Fibroblast of peridontal ligament (primary cell): Measurements from ENCODE around the gene PROX1.

Experiments
- DNase-seq: peaks from one replicate; pipeline ENCODE4 v3.0.0-alpha.2; 2010; ENCODE audit errors: extremely low read depth

PROX1 gene

DNA sequence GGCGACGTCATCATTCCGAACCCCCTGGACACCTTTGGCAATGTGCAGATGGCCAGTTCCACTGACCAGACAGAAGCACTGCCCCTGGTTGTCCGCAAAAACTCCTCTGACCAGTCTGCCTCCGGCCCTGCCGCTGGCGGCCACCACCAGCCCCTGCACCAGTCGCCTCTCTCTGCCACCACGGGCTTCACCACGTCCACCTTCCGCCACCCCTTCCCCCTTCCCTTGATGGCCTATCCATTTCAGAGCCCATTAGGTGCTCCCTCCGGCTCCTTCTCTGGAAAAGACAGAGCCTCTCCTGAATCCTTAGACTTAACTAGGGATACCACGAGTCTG is 10.0 kb downstream of the PROX1 start:
- DNase-seq = no peak

DNA sequence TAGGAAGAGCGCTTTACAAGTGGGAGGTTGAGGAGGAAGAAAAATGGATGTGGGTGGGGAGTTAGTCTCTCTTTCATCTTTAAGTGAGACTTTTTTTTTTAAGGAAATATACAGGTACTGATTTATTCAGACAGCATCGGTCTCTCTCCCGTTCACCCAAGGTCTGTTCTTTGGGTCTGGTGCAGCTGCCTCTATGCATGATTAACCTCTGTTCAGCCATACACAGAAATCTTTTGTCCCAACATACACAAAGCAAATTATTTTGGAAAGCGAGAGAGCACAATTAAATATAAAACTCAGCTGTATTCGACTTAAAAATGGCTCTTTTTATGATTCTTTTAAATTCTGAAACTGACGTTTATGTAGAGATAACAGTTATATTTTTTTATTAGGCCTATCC is 11.0 kb downstream of the PROX1 start:
- no peak for DNase-seq

DNA sequence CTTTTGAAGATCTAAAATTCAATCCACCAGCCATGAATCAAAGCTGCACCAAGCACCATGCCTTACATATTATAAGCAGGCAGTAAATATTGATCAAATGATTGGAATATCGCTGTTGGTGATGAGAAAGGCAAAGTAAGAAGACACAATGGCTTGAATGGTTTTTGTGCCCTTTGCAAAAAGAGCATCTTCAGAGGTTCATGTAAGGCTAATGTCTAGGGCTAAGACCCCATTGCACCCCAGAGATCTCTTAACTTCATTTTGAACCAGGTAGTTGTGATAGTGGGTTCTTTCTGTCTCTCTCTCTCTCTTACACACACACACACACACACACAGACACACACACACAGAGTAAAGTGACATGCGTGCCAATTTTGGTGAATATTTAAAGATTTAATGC is 12.0 kb downstream of the PROX1 start:
- no peak for DNase-seq

DNA sequence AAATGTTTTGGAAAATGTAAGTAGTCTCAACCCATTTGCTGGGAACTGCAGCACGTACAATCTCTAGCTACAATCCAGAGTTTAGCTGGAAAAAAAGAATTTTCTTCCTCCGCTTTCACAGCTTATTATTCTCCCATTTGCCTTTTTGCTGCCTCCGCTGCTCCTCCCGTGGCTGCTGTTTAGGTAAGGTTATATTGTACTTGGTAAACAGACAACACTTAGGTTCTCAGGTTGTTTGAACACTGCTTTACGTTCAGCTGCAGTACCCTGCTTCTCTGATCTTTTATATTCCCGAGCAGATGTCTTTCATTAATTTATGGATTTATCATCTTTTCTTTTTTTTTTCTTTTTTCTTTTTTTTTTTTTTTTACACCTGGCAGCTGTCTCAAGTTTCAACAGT is 14.3 kb downstream of the PROX1 start:
- DNase-seq = no peak

DNA sequence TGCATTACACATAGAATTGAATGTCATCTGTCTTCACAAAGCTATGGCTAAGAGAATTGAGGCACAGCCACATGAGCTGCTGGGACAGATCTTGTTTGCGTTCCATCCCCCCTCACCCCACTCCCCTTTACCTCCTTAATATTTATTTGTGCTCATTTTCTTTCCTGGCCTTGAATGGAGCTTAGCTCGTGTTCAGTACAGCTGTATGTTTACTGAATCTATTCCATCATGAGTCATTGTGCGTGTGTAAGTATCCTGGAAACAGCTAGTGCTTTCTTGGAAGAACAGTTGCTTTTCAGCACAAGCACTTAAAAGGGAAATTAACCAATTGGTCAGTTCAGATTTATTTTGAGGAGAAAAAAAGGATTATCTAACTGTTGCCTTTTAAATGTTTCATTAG is 14.7 kb downstream of the PROX1 start:
- peak; percentile 2 for DNase-seq

DNA sequence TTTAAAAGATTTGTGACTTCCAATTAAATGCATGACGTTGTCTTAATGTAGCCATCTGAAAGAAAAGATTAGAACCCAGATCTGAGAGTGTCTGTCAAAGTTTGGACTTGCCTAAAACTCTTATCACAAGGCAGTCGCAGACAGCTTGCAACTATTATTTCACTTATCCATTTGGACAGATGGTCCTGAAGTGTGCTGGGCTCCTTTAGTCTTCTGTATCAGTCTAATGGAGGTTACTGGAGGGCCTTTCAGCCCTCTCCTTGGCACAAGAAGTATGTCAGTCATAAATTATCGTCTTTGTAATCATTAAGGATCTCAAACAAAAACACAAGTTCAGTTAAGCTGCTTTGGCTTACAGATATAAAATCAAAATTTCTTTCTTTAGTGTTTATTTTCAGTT is 15.5 kb downstream of the PROX1 start:
- DNase-seq = no peak

DNA sequence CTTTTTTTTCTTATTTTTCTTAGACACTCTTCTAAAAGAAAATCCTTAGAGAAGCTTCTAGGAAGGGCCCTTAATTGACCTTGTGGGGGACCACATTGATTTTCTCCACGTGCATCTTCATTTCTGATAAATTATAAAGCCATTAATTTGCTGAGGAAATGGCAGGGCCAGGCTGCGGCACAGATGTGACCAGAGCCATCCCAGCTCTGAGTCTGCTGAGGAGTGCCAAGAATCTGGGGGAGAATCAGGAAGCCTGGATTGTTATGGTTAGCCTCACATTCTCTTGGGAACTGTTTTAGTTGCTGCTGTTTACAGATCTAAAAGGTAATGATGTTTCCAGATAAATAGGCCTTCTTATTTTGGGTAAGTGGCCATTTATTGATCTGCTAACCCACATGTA is 16.2 kb downstream of the PROX1 start:
- DNase-seq = no peak

DNA sequence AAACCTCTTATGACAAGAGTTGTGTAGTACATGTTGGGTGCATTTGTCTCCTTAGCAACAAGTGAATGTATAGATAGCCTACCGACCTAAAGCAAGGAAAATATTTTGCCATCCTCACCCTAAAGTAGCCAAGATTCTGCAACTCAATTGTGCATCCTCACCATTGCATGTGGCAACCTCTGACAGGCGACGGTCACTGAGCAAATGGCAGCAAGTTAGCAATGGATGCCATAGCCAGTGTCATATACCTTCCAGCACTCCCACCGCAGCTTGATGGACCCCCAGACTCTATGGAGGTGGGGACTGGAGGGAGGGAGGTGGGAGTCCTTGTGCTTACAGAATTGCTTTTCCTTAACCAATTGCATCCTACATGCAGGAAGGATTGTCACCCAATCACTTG is 17.0 kb downstream of the PROX1 start:
- DNase-seq = no peak

DNA sequence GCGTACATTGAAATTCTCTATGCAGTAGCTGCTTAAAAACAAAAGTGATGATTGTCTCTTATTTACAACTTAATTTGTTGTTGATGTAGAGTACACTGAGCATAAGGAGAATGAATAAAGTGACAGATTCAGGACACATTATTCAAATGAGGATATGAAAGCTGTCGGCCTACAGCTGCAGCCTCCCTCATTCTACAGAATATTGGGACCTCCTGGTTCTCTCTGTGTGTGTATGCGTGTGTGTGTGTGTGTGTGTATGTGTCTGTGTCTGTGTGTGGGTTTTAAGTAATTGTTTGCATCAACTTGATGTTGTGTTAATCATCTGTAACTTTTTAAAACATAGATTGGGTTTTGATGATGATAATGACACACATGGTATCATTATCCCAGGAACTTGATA is 17.9 kb downstream of the PROX1 start:
- no peak for DNase-seq

DNA sequence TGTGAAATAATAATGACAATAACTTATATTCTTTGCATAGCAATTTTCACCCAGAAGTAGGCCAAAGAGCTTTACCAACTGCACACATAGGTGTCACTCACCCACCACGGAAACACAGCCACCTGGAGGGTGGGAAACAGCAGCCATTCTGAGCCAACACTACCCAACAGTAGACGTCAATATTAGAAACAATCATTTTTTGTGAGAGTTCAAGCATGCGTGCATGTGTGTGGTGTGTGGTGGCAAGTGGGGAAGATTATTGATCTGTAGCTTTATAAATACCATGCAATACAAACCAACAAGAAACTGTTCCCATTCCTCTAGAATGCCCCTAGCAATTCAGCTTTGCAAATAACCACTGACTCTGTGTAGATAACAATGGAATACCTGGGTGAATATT is 19.1 kb downstream of the PROX1 start:
- DNase-seq = no peak

DNA sequence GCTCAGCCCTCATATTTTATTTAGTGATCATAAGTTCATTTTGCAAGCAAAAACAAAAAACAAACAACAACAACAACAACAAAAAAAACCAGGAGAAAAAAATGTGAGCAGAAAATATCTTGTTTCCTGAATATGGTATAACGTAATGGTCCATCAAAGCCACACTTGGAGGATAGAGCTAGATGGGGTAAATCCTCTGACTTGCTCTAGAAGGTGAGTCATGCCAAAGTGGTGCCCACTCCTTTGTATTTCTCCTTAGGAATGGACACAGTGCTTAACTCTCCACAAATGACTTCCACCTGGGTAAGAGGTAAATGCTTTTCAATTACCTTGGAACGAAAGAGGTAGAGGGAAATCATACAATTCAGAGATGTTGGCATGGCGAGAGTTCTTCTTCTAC is 20.6 kb downstream of the PROX1 start:
- no peak for DNase-seq

DNA sequence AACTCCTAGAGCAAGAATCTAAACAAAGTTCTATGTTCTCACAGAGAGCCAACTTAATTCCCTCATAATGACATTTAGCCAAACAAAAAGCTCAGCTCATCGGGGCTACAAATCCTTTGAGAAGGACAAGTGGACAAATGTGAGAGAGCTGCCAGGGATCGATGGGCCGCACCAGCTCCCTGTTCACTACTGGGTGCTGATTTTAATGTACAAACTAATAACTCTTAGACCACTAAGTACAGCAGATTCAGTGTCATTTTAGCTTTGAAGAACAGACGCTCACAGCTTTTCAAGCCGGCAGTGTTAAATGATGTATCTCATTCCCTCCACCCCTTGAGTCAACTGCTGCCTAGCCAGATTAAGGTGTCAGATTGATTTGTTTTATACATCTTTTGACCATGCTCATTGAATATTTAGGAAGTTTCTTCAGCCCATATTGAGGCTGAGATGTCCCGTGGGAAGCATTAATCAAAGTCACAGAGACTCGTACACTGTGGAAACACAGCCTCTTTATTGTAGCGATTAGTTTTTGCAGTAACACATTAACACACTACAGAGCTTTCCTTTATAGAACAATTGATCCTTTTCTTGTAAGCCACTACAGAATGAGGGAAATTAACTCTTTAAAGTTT is 21.1 kb downstream of the PROX1 start:
- DNase-seq = no peak

DNA sequence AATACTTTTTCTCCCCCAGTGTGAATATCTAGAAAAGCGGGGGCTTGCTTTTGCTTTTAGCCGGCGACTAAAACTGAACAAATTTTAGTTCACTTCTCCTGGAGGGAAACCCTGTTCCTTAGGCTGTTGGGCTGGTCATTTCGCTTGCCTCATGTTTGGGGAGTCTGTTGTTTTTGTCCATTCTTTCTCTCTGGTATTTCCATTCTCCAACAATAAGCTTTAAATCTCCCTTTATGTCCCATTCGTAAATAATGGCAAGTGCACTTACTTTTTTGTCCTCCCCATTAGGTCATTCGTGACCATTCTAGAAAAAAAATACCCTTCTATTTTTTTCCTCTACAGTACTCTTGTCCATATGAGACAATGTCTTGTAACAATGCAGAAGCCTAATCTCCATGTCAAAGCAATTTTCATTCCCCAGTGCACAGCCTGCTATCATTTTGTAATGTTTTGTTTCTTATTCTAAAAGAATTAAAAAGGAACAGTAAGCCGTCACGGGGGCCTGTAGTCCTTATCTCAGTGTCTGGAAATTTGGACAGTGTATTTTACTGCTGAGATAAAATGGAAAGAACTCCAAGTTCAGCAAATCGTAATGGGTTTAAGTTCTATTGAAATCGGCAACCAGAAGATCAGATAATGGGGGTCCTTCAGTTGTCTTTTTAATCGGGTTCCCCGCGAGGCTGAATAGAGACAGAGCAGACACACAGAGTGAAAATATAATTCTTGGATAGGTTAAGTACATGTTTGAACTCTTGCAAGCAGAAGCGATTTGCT is 21.8 kb downstream of the PROX1 start:
- no peak for DNase-seq

DNA sequence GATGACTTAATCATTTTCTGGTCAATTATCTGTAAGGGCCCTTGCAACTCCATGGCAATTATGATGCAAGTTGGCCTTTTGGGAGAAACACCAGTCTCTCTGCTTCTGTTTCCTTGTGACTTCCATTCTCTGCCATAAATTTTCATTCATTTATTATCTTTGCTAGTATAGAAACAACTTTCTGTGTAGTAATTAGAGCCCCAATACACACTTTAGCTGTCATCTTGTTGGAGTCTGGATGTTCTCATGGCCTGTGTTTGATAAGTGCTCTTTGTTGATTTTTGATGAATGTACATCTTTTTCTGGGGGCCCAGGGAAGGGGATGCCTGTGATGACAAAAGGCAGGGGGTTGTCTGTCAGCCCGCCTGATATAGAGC is 22.4 kb downstream of the PROX1 start:
- no peak for DNase-seq

DNA sequence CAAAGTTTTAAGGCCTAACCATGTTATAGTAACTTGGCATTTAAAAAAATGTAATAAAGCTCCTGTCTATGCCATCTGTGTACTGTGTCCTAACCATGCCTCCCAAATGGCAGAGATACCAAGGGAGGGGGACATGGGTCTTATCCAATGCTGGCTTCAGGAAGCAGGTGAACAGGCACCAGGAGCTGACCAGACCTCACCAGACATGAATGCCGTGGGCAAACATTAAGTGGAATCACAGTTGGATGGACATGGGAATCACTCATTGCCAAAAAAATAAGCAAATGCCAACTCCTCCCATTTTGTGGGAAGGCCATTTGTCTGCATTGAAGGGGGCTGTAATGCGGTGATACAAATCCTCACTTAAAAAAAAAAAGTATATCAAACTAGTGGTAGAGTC is 22.9 kb downstream of the PROX1 start:
- DNase-seq = no peak

DNA sequence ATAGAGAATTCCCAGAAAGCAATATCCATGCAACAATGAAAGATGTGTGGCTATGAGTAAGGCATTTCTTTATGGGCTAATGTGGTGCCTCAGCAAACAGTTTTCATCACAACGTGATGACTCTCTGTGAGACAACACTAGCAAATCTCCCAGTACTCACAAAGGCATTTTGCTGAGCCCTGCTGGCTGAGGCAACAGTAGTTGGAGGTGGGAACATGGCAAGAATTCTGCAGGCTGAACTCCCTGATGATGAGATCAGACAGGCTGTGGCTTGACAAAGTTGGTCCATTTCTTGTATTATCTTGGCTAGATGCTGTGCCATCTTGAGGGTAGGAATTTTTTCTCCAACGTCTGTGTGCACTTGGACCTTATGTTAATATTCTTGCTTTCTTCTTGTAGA is 24.6 kb downstream of the PROX1 start:
- DNase-seq = no peak

DNA sequence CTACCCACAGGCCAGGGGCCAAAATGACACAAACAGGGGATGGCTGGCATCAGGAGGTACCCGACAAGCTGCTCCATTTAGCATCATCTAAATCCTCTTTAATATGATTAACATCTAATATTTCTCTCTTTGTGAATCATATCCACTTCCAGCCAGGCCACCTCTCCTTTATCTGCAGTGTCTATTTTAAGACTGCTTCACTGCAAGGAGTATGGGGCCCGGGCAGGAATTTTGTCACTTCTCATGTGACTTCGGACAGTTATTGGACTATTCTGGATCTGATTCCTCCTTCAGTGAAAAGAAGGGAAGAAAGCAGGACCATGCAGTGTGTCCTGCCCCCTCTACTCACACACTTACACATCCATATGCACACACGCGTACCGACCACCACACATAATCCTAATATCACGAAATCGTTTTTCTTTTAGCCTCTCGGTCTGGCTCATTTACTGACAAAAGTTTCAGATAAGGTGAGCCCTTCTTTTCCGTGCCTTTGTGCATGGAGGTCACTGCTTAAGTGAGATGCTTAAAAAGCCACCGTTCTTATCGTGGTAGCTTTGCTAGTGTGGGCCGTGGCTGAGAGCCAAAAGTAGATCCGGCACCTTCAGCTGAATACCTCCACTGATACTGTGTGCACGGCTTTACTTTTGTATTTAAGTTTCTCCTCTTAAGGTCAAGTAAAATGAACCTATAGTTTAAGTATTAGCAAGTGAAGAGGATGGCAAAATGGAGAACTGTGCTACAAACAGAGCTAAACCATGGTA is 26.0 kb downstream of the PROX1 start:
- no peak for DNase-seq

DNA sequence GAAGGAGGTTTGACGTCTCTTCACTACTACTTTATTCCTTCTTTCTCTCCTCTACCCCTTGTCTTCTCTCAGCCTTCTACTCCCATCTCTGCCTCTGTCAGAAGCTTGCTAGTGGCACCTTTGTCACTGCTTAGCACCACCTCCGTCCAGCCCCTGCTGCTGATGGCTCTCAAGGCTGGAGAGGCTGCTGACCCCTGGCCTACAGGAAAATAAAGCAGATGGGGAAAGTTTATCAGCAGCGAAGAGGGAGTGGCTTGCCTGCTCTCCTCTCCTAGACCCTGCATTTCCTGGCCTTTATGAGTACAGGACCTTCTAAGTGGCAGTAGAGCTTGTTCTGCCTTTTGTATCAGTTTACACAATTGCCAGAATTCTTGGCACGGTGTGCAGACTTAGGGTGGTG is 27.0 kb downstream of the PROX1 start:
- no peak for DNase-seq

DNA sequence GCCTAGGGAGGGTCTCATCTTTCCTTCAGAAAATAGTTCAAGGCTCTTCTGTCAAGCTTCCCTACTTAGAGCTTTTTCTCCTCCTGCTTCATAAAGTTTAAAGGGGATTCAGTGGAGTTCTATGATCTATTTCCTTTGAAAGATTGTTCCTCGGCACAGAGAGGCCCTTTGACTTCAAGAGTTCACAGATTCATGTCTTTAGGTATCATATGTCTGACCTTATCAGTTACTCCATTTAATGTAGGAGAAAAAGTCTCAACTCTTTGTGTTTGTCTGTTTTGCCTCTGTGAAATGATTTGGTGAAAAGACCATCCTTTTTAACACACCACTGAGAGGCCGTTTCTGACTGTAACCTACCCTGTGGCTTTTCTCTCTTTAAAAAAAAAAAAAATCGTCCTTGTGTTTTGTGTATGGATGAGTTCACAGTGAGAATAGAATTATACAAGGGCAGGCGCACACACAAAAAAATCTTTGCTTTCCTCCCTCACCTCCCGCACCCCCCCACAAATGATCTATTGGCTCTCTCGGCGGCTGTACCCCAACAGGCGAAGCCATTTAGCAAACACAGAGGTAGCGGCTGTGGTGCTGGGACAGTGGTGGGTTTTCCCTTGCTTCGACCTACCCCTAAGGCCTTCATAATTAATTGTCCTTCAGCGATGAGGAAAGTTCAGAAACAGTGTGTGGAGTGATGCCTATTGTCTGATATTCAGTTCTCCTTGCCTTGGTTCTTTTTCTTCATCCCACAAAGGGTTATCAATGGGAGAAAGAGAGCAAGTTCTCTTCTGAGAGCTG is 29.6 kb downstream of the PROX1 start:
- no peak for DNase-seq

DNA sequence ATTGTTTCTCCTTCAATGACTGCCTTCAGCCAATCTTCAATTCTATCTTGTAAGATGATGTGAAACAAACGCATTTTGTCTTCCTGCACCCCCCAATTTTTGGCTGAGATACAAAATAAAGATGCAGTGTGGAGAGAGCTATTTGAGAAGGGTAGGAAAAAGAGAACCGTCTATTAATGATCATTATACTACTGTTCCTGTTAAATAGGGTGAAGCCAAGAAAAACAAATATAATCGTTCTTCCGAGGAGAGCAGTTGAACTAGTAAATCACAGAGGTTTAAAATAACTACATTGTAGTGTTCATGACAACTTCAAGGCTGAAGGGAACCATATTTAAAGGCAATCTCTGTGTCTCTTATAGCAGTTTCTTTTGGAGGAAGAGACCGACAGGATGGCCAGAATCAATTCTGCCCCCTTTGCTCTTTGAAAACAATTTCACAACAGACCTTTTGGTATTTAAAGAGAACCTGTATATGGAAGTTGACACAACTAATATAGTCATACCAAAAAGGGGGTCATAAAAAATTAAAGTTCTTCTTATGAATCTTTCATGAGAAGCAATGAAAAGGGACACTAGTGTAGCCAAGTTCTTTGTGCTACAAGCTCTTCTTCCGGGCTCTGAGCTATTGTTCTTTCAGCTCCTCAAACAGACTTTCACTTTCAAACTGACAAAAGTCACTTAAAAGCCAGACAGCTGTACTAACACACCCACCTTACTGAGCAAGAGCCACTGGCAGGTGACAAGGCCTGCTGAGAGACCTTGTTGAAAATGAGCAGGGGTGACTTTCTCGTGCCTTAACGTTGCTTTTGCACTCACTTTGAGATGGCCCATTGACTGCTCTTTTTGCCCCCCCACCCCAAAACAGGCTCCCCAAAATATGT is 30.9 kb downstream of the PROX1 start:
- DNase-seq = no peak

DNA sequence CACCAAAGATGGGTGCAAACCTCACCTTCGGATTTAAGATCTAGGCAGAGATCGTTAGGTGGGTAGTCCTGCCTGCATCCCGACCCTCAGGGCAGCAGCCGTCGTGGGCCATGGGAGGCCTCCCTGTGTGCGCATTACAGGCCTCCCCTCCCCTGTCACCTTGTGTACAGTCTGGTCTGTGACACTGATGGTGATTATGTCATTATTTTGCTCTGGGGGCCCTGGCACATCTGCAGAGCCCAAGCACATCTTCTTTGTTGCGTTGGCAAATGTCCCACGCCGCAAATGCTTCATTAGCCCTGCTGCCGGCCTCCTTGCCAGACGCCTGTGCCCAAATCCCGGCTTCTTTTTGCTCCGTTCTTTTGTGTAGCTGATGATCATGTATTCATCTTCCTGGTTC is 31.7 kb downstream of the PROX1 start:
- DNase-seq = no peak
